HG03520 (cell line): Measurements from ENCODE around the gene MSGN1.

Source experiments
- ATAC-seq: cut with Tn5 transposase; IDR thresholded peaks from one replicate; pipeline ENCODE4 v1.9.1; 2021; ENCODE audit warnings: mild to moderate bottlenecking, moderate library complexity; ENCODE audit not compliant: unreplicated experiment

The MSGN1 gene, protein sequence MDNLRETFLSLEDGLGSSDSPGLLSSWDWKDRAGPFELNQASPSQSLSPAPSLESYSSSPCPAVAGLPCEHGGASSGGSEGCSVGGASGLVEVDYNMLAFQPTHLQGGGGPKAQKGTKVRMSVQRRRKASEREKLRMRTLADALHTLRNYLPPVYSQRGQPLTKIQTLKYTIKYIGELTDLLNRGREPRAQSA

DNA sequence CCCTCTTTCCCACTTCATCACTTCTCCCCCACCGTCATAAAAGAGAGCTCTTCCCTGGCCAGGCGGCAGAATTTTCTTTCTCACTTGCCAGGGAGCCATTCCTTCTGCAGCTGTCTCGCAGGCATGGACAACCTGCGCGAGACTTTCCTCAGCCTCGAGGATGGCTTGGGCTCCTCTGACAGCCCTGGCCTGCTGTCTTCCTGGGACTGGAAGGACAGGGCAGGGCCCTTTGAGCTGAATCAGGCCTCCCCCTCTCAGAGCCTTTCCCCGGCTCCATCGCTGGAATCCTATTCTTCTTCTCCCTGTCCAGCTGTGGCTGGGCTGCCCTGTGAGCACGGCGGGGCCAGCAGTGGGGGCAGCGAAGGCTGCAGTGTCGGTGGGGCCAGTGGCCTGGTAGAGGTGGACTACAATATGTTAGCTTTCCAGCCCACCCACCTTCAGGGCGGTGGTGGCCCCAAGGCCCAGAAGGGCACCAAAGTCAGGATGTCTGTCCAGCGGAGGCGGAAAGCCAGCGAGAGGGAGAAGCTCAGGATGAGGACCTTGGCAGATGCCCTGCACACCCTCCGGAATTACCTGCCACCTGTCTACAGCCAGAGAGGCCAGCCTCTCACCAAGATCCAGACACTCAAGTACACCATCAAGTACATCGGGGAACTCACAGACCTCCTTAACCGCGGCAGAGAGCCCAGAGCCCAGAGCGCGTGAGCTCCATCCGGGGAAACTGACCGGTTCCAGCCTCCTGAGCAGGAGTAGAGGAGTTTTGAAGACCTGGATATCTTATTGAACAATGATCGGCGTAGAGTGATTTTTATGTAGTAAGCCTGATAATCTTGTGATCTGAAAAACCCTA, at the start of gene MSGN1:
Gene MSGN1 (plus strand): TSS at position 65 of the 850 bp plus-strand sequence. CDS start 59 bp downstream, at position 124.
- ATAC-seq = no peak

DNA sequence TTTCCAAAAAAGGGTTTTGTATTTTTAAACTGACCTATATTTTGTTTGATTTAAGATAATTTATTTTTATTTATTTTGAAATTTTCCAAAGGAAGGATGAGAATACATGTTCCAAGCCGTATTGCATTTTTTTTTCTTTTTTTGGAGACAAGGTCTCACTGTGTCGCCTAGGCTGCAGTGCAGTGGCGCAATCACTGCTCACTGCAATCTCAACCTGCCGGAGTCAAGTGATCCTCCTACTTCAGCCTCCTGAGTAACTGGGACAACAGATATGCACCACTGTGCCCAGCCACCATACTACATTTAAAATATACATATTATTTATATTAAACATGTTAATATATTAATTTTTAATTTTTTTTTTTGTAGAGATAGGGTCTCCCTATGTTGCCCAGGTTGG, 47.4 kb upstream of the MSGN1 start:
- ATAC-seq = no peak

DNA sequence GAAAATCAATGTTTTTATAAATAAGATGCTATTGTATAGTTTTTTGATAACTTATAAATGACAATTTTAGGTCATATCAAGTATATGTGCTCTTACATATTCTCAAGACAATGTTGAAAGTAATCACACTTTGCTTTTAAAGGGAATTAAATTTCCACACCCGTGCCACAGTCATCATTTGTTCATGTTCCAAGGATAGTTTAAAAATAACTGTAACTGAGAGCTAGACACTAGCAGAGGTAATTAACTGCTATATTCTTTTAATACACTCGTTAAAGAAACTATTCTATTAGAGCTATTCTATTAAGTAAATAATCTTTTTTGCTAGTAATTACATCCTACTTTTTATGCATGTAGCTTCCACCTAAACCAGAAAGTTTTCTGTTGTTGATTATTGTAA, 44.3 kb upstream of the MSGN1 start:
- ATAC-seq = no peak

DNA sequence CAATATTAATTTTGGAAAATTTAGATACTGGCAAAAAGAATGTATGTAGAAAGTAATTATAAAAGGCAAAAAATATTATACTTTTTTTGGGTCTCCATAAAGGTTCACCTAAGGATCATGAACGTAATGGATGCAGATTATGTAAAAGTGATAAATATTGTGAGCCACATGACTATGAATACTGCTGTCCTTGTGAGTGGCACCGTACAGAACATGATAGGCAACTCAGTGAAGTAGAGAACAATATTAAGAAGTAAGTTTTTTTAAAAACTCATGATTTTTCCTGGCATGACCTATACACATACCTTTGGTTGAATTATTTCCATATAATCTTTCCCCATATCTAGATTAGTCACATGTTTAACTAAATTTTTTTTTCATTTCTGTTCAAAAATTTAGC, 43.7 kb upstream of the MSGN1 start:
- no peak for ATAC-seq

DNA sequence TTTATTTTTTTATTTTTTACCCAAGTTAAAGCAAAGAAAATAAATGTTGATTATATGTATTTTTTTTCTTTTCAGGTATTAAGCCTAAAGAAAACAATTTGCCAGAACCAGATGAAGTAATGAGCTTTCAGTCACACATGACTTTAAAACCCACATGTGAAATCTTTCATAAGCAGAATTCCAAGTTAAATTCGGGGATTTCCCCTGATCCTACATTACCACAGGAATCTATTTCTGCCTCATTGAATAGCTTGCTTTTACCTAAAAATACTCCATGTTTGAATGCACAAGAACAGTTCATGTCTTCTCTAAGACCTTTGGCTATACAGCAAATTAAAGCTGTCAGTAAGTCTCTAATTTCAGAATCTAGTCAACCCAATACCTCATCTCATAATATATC, 35.7 kb upstream of the MSGN1 start:
- ATAC-seq = no peak

DNA sequence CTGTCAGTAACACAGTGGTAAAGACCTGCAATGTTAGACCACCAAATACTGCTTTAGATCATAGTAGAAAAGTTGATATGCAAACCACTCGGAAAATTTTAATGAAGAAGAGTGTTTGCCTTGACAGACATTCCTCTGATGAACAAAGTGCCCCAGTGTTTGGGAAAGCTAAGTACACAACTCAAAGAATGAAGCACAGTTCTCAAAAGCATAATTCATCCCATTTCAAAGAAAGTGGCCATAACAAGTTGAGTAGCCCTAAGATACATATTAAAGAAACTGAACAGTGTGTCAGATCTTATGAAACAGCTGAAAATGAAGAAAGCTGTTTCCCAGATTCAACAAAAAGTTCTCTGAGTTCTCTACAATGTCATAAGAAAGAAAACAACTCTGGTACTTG, 34.8 kb upstream of the MSGN1 start:
- ATAC-seq = no peak

DNA sequence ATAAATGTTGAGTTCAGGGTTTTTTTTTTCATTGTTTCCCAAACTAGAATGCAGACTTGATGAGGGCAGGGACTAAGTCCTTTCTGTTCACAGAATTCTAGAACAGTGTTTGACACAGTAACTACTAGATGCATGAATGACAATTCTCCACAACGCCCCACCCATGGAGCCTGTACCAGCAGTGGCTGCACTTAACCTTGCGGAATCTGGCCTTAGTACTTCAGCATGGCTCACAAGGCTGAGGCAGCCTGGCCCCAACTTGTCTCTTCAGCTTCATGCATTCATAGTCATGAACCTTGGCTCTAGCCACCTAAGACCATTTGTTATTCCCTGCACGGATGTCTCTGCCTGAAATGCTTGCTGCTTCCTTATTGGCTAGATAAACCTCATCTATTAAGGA, 29.5 kb upstream of the MSGN1 start:
- ATAC-seq = no peak

DNA sequence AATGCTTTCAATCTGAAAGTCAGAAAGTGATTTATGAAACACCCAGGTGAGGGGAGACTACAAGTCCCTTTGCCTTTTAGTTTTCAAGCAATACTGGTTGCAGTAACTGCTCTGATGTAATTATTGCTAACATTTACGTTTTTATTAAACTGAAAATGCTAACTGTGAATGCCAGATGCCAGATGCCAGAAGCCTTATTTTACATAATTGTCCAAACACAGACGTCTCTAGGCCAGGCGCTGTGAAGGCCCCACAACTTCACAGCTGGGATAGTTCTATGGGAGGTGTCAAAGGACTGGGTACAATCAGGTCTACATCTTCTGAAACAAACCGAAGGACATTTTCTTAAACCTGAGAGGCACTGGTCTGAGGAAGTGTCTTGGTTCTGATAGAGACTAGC, 27.5 kb upstream of the MSGN1 start:
- no peak for ATAC-seq

DNA sequence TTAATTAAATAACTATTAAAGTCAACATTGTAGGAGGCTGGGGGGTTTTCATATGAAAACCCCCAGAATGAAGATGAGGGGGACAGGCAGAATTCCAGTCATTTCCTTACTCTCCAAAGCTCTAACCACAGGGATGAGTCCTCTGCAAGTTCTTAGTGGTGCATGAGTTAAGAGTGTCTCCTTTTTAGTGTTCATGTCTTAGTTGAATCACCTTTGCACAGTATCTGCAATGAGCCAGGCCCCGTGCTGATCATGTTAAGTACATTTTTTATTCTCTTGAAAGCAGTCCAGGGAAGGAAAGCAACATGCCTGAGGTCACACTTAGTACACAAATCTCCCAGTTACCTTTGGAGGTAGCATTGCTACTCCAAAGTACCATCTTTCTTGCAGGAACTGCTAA, 25.7 kb upstream of the MSGN1 start:
- no peak for ATAC-seq

DNA sequence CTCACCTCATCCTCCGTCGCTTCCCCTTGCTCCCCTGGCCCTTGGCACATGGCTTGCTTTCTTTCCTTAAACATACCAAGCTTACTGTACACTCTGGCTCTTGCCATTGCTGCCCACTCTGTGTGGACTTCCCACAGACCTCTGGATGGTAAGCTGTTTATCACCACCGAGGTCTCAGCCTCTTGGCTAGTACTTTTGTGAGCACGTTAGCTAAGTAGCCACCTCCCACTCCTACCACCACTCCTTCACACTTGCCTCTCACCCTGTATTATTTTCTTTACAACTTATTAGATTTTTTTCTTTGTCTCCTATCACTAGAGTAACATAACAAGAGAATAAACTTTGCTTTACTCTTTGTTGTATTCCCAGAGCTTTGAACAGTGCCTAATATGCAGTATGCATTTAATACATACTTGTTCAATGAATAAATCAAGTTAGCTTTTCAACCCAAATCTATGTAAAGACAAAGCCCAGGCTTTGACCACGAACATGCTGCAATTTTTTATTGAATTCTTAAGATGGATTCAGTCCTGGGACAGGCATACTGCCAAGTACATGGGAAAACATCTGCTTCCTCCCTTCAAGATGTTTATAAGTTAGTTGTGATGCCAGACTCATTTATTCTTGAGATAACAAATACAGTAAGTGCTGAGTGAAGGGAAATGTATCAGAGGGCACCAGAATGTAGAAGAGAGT, 25.0 kb upstream of the MSGN1 start:
- ATAC-seq = no peak

DNA sequence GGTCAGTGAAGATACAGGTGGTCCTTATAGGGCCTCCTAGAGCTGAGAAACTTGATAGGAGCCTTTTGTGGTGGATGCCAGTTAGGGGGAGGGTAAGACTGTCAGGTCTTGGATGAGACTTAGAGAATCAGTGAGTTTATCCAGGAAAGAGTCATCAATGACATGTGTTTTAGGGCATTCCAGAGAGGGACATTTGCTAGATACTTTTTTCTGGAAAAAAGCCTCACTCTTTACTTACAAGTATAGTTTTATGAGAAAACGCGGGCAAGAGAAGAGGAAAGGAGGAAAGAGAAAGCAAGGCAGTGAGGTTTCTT, 24.5 kb upstream of the MSGN1 start:
- no peak for ATAC-seq

DNA sequence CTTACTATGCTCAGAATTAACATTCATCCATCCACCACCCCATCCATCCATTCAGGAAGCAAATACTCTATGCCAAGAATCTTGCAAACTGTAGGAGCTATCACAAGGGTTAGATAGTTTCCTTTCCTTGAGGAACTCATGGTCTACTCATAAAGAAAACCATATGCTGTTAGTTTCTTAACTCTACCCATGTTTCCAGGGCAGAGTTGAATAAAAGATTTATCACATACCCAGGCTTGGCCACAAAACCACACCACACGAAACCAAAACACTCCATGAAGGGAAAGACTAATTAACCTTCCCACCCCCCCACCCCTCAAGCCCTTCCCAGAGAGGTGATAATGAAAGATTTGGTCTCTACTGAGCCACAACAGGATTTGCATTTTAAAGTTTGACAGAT, 23.7 kb upstream of the MSGN1 start:
- ATAC-seq = no peak

DNA sequence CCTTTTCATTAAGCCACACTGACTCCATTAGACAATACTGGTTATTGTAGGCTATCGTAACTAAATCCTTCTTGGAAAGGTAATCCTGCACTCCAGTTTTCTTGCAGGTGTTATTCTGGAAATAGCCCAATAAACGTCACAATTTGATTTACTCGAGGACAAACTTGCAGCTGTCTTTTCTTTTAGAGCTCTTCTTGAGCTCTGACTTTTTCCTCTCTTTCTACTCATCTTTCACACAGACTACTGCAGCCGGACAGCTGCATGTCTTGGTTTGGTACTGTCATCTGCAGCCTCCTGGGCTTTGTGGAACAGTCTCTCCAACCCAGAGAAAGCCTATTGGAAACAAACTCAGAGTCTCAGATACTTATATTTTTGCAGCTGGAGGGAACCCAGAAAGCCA, 23.0 kb upstream of the MSGN1 start:
- ATAC-seq = no peak

DNA sequence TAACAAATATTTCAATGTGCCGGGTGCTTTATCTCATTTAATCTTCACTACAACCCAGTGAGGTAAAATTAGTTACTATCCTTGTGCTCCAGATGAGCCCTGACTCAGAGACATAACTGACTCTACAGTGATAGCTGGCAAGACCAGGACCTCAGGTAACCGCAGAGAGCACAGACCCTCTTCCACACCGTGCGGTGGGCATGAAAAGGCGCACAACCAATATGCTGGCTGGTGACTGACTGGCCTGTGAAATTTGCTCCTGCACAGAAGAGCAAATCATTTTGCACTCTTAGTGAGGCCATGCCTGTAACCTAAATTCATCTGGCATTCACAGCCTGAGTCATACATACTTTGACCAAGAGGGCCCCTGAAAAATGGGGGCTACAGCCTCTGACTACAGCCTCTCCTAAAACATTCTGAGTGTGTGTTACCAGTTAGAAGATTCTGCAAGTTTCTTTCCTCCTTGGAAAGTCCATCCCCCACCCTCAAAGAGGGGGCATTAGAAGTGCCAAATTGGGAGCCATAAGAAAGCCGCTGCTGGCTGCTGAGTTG, 22.4 kb upstream of the MSGN1 start:
- ATAC-seq = no peak

DNA sequence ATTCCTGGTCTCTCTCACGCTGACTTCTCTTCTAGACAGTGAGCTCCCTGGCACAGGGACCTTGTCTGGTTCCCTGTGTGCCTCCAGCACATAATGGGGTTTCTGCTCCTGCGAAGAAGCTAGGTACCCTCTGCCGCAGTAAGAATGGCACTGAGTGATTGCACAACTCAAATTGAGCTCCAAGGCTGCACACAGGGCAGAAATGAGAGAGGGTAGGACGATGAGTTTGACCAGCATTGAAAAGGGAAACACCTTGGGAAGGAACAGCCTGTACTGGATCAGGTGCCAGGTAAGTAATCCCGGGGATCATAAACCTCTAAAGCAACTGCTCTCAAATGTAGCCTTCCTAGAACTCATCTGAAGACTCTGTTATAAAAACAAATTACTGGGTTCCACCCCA, 21.0 kb upstream of the MSGN1 start:
- no peak for ATAC-seq

DNA sequence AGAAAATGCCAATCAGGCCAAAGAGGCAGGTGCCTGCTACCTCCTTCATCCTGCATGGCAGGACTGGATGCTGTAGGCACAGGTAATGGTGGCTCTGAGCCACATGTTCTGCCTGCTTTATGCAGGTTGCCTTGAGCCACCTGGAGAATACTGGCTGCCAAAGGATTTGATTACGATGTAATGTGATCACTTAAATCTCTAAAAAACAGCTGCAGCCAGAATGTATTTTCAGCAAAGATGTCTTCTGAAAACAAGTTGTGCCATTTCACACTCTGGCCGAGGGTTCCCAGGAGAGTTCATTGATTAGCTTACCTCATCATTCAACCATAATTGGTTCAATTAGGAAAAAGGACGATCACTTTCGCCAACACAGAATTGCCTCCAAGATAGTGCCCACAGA, 17.9 kb upstream of the MSGN1 start:
- no peak for ATAC-seq

DNA sequence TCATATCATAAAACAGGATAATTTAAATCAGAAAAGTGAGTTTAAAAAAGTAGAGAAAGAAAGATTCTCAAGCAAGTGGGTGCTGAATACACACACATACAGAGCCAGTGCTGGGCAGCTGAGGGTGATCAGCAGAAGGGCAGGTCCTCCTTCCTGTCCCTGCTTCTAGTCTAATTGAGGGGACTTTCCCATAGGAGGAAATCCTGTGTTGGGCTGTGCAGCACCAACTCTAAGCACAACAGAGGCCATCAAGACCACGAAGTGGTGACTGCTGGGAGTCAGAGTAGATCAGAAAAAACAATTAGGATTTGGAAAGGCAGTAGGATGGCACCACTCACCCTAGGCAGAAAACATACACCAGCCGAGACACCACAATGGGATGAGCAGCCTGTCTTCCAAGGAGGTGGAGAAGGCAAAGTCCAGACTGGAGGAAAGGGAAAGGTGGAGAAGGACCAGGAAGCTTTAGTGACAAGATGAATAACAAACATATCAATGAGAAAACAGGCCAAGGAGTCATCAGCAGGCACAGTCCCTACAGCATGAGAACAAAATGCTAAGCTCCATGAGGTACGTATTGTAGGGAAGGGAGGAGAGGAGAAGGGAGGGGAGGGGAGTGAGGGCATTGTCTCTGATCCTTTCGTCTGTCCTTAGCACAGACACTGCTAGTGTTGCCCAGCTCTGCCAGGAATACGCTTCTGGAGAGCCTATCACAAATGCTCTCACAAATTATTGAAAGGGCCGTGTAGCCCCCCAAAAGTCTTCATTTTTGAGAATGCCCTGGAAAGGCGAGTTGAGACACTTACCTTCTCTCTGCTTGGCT, 16.7 kb upstream of the MSGN1 start:
- ATAC-seq = no peak

DNA sequence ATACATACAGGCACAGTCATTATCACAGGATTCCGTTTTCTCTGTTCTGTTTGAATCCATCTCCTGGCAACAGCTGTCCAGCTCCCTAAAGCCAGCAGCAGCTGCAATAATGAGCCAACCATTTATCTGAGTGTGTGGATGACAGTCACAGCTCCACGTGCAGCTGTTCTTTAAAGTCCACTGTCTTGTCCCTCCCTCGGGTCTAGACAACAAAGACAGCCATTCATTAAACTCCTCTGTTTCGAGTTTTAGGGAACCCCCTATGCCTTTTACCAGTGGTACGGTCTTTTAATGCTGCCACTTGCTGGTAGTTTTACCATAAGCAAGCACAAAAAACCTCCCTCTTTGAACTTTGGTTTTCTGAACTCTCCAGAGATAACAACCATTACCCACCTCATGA, 16.0 kb upstream of the MSGN1 start:
- ATAC-seq = no peak

DNA sequence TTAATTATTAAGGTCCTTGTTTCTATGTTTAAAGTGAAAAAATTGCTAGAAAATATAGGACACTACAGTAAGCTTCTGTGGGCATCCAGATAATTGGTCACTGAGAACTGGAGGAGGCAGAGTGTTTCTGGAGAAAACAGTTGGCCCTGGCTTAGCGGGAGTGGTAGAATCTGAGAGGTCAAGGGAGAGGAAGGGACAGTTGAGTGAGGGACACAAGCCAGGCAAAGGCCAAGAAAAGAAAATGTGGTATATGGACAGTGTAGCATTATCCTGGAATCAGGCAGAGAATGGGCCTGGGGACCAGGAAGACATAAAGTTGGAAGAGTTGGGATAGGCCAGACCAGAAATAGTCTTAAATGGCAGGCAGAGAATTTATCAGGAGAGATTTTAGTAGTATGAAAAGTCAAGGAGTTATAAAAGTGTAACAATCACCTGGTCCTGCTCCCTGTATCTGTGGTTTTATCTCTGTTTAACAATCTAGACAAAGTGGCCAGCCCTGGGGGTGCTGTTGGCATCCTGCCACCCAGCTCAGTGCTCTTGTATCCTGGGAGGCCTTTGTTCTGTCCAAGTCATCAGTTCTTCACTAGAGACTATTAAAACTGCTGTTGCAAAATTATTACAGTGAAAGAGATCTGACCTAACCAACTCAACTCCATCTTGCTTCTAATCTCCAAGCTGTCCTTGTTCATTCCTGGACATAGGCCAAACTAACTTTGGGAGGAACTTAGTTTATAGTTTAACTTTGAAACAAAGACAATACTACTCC, 15.4 kb upstream of the MSGN1 start:
- ATAC-seq = no peak

DNA sequence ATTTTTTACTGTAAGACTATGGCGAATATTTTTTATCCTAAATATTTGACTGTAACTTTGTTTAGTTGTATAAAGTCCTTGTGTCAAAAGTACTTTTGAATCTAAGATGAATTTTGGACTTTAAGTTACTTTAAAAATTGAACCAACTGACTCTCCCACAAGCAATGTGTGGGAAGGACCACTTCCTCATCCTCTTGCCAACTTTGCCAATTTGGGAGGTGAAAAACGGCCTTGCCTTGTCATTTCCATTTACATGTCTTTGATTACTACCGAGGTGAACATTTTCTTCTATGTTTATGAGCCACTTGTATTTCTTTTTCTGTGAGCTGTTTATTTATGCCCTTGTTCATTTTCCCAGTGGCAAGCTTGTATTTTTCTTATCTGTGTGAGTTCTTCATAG, 12.8 kb upstream of the MSGN1 start:
- ATAC-seq = no peak
